Measurements from ENCODE around the gene NME3.

Gene NME3

DNA sequence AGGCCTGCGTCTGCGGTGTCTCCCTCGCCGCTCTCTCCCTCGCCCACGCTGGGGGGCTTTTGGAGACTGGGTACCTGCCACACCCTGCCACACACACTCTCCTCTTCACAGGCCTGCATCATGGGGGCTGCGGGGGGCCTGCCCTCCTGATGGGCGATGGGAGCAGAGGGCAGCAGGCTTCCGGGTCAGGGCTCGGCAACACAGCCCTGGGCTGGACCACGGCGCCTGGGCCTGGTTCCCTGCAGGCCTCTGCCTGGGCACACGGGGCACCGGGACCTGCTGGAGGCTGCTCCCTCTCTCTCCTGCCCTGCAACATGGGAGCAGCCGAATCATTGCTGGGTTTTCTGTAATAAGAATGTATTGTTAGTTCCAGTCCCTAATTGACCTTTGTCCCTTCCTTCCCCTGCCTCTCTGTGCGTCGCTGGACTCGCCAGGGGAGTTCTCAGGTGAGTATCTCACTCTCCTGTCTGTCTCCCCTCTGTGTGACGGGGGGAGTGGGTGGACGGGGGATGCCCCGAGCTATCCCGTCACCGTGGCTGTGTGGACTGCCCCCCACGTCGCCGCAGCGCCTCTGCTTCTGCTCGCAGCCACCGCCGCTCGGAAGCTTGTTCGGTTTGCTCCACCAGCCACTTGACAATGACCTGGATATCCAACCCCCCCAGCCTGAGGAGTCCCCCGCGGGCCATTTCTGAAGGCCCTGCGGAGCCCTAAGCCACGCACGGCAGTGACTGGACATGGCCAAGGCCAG, 13.5 kb downstream of the NME3 start:
- DNase-seq (ENCODE audit: low read depth), result no peak
- TF ChIP-seq, protein P1, sequence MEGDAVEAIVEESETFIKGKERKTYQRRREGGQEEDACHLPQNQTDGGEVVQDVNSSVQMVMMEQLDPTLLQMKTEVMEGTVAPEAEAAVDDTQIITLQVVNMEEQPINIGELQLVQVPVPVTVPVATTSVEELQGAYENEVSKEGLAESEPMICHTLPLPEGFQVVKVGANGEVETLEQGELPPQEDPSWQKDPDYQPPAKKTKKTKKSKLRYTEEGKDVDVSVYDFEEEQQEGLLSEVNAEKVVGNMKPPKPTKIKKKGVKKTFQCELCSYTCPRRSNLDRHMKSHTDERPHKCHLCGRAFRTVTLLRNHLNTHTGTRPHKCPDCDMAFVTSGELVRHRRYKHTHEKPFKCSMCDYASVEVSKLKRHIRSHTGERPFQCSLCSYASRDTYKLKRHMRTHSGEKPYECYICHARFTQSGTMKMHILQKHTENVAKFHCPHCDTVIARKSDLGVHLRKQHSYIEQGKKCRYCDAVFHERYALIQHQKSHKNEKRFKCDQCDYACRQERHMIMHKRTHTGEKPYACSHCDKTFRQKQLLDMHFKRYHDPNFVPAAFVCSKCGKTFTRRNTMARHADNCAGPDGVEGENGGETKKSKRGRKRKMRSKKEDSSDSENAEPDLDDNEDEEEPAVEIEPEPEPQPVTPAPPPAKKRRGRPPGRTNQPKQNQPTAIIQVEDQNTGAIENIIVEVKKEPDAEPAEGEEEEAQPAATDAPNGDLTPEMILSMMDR (conservative IDR thresholded peaks at IDR 0.05; ENCODE audit: low read depth, low read length), result no peak
- no peak overlapping the region for H3K4me3 ChIP-seq (ENCODE audit: low read length)

DNA sequence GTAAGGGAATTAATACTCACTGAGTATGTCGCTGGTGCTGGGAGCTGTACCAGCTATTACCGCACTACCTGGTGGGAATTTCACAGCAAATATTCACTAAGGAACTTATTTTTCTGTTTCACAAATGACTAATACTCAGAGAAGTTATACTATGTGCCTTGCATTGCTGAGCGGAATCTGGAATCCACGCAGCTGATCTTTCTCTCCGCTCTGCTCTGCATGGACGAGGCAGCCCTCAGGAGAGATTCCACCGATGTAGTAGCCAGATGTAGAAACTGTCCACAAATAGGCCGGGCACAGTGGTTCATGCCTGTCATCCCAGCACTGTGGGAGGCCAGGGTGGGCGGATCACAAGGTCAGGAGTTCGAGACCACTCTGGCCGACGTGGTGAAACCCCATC, 17.1 kb downstream of the NME3 start:
- no peak overlapping the region for H3K4me3 ChIP-seq (ENCODE audit: low read length)
- TF ChIP-seq, protein P1 (conservative IDR thresholded peaks at IDR 0.05; ENCODE audit: low read depth, low read length), result no peak
- DNase-seq (ENCODE audit: low read depth), result no peak

DNA sequence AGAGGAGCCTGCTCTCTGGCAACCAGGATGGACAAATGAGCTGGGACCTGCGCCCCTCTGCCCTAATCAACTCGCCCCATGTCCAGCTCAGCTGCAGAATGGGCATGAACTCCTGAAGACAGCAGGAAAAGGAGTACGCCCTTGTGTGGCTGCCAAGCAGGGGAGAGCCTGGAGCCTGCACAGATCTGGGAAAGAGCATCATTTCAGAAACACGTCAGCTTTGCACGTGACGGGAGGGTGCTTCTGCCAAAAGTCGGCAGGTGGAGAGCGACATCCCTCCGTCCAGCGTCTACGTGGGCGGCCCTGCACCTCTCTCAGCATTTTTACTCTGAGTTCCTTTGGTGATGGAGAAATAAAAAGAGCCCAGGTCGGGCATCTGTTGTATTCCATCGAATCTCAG, 18.5 kb downstream of the NME3 start:
- TF ChIP-seq, protein P1 (conservative IDR thresholded peaks at IDR 0.05; ENCODE audit: low read depth, low read length), result no peak
- no peak overlapping the region for H3K4me3 ChIP-seq (ENCODE audit: low read length)
- no peak for DNase-seq (ENCODE audit: low read depth)

DNA sequence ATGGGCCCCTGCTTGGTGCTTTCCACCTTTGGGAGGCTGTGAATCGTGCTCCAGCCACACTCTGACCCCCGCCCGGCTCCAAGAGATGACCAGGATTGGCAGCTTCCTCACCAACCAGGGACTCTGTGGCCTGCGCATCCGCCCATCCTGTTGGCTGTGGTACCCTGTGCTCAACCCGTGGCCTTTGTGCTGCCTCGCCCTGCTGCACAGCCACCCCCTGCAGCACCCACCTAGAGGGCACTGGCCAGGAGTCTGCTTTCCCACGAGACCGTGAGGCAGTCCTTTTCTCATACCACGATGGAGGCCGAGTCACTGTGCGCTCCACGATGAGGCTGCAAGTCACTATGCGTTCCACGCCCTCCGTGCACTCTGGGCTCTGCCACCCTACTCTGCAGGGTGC, 19.4 kb downstream of the NME3 start:
- DNase-seq (ENCODE audit: low read depth), result no peak
- no peak overlapping the region for H3K4me3 ChIP-seq (ENCODE audit: low read length)
- TF ChIP-seq, protein P1 (conservative IDR thresholded peaks at IDR 0.05; ENCODE audit: low read depth, low read length), result no peak

DNA sequence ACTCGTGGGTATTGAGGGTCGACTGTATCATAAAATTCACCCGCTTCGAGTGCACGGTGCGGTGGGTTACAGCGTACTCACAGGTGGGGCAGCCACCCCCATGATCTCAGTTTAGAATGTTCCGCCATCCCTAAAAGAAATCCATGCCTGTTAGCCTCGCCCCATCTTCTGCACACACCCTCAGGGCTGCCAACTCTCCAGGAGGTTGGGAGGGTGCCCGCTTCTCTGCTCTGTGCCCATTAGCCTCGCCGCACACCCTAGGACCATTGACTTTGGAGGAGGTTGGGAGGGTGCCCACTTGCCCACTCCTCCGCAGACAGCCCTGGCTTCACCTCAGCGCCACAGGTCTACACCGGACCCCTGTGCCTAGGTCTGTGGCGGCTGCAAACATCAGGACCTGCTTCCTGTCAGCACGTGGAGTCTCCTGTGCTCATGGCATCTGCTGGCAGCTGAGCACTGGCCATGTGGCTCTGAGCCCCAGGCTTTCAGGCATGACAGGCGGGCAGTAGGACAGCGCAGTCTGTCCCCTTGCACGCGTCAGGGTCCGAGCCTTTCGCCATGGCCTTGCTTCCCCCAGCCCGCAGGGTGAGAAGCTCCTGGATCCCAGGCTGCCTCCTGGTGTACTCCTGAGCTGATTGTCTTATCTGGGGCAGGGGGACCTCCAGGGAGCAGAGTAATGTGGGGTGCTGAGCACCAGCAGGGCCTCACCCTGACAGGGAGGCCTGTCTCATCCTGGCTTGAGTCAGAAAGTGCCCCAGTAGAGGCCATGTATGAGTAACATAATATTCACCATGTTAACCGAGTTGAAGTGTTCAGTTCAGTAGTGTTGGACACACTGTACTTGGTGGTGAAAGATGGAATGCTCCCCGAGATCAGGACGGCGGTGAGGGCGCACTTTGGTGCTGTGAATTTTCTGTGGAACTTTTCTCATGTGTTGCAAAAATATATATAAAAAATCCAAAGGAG, 21.9 kb downstream of the NME3 start:
- TF ChIP-seq, protein P1 (conservative IDR thresholded peaks at IDR 0.05; ENCODE audit: low read depth, low read length), result no peak
- no peak for DNase-seq (ENCODE audit: low read depth)
- no peak overlapping the region for H3K4me3 ChIP-seq (ENCODE audit: low read length)

DNA sequence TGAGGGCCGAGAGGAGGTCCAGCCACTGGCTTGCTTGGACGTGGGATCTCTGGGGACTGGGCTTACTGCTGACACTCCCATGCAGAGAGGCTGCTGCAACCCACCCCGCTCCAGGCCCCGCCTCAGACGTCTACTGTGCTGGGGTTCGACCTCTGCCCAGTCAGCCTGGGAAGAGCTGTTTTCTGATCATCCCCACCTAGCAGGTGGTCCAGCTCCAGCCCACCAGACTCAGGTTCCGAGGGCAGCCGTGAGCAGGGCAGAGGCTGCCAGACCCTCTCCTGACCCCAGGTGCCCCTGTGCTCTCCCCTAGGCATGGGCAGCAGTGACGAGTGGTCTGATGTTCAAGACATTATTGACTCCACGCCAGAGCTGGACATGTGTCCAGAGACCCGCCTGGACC, 23.4 kb downstream of the NME3 start:
- no peak for DNase-seq (ENCODE audit: low read depth)
- TF ChIP-seq, protein P1 (conservative IDR thresholded peaks at IDR 0.05; ENCODE audit: low read depth, low read length), result no peak
- H3K4me3 ChIP-seq (ENCODE audit: low read length), result no peak overlapping the region

Data from retinal pigment epithelial cell (primary cell).